WTC11 (cell line): ENCODE results near the gene MFAP3L. TPM values are rescaled to one million over a fixed set of nuclear protein-coding genes. Genes with fewer than 3 reads are reported as not detected.

Experiments
- AFF4 ChIP-seq: sonication (generic); formaldehyde crosslinking; IDR thresholded peaks from 2 replicates; pipeline ENCODE4 v1.8.1; 2023; ENCODE audit warnings: mild to moderate bottlenecking, missing genetic modification reagents, borderline replicate concordance
- AR ChIP-seq: fragments of 250-450 bp; sonication (Bioruptor Pico); IDR thresholded peaks from 2 replicates; pipeline ENCODE4 v1.9.0; 2021; ENCODE audit warnings: mild to moderate bottlenecking
- CREM ChIP-seq: sonication (generic); formaldehyde crosslinking; IDR thresholded peaks from 2 replicates; pipeline ENCODE4 v1.8.1; 2022; ENCODE audit warnings: mild to moderate bottlenecking, missing genetic modification reagents, moderate library complexity
- E2F1 ChIP-seq: sonication (generic); formaldehyde crosslinking; IDR thresholded peaks from 2 replicates; pipeline ENCODE4 v1.8.0; 2022; ENCODE audit warnings: mild to moderate bottlenecking, missing genetic modification reagents
- ESRRA ChIP-seq: sonication (generic); formaldehyde crosslinking; IDR thresholded peaks from 2 replicates; pipeline ENCODE4 v1.8.1; 2022; ENCODE audit warnings: mild to moderate bottlenecking, missing genetic modification reagents, borderline replicate concordance
- FOXP4 ChIP-seq: sonication (generic); formaldehyde crosslinking; IDR thresholded peaks from 2 replicates; pipeline ENCODE4 v1.8.0; 2022; ENCODE audit warnings: mild to moderate bottlenecking, missing genetic modification reagents
- HMGXB4 ChIP-seq: sonication (generic); formaldehyde crosslinking; IDR thresholded peaks from 2 replicates; pipeline ENCODE4 v1.8.1; 2023; ENCODE audit warnings: mild to moderate bottlenecking, moderate library complexity, missing genetic modification reagents
- IRF1 ChIP-seq: sonication (generic); formaldehyde crosslinking; IDR thresholded peaks from 2 replicates; pipeline ENCODE4 v1.8.0; 2023; ENCODE audit warnings: missing genetic modification reagents
- JUN ChIP-seq: sonication (generic); formaldehyde crosslinking; IDR thresholded peaks from 2 replicates; pipeline ENCODE4 v1.8.0; 2023; ENCODE audit warnings: mild to moderate bottlenecking, missing genetic modification reagents
- KAT7 ChIP-seq: sonication (generic); formaldehyde crosslinking; IDR thresholded peaks from 2 replicates; pipeline ENCODE4 v1.8.1; 2023; ENCODE audit warnings: missing genetic modification reagents, mild to moderate bottlenecking, borderline replicate concordance
- MAX ChIP-seq: sonication (generic); formaldehyde crosslinking; IDR thresholded peaks from 2 replicates; pipeline ENCODE4 v1.8.0; 2022; ENCODE audit warnings: mild to moderate bottlenecking, missing genetic modification reagents
- MYBL2 ChIP-seq: sonication (generic); formaldehyde crosslinking; IDR thresholded peaks from 2 replicates; pipeline ENCODE4 v1.8.1; 2023; ENCODE audit warnings: mild to moderate bottlenecking, moderate library complexity, missing genetic modification reagents
- OVOL2 ChIP-seq: fragments of 250-450 bp; sonication (Bioruptor Pico); IDR thresholded peaks from 2 replicates; pipeline ENCODE4 v1.9.0; 2021; ENCODE audit warnings: mild to moderate bottlenecking, borderline replicate concordance
- SOX15 ChIP-seq: fragments of 250-450 bp; sonication (Bioruptor Pico); IDR thresholded peaks from 2 replicates; pipeline ENCODE4 v1.9.0; 2021; ENCODE audit warnings: mild to moderate bottlenecking
- SP1 ChIP-seq: sonication (generic); formaldehyde crosslinking; conservative IDR thresholded peaks from 2 replicates; pipeline ENCODE4 v1.8.1; 2022; ENCODE audit warnings: missing genetic modification reagents
- ZNF232 ChIP-seq: sonication (generic); formaldehyde crosslinking; IDR thresholded peaks from 2 replicates; pipeline ENCODE4 v1.8.0; 2022; ENCODE audit warnings: mild to moderate bottlenecking, missing genetic modification reagents
- ZNF281 ChIP-seq: sonication (generic); formaldehyde crosslinking; IDR thresholded peaks from 2 replicates; pipeline ENCODE4 v1.8.0; 2023; ENCODE audit warnings: mild to moderate bottlenecking, missing genetic modification reagents
- ZNF512 ChIP-seq: sonication (generic); formaldehyde crosslinking; IDR thresholded peaks from 2 replicates; pipeline ENCODE4 v1.8.1; 2022; ENCODE audit warnings: missing genetic modification reagents, borderline replicate concordance
- ZNF671 ChIP-seq: fragments of 250-450 bp; sonication (Bioruptor Pico); IDR thresholded peaks from 2 replicates; pipeline ENCODE4 v1.8.0; 2021; ENCODE audit warnings: mild to moderate bottlenecking
- total RNA-seq: library from RNA; stranded (reverse); gene quantifications from 3 replicates; pipeline ENCODE4 v1.2.3, GENCODE V29; 2021

The MFAP3L gene
- total RNA-seq, 1 experiment from 2014 or later, result 31.3 TPM

GRCh38 chr4:170027181-170027829, 1.1 kb upstream of the MFAP3L start (continued):
- TF ChIP-seq AFF4 (peak; percentile 91), ZNF281 (peak; percentile 96), SOX15 (no peak), SP1 (CRISPR knock-in tag) (peak; percentile 72), E2F1 (peak; percentile 97), ZNF512 (CRISPR knock-in tag) (no peak), MYBL2 (peak; percentile 96), OVOL2 (CRISPR knock-in tag) (no peak), ZNF671 (CRISPR knock-in tag) (no peak), MAX (peak; percentile 100), IRF1 (CRISPR knock-in tag) (peak; percentile 95), KAT7 (CRISPR knock-in tag) (0 out of 2 replicates have a peak, but pooled peaks have one; percentile 77), JUN (CRISPR knock-in tag) (no peak; the same call in 1 of the 2 replicates), FOXP4 (peak; percentile 98), AR (CRISPR knock-in tag) (no peak), HMGXB4 (CRISPR knock-in tag) (peak; percentile 52; the same call in 1 of the 2 replicates), ESRRA (CRISPR knock-in tag) (peak; percentile 96), CREM (CRISPR knock-in tag) (peak; percentile 53; the same call in 1 of the 2 replicates), ZNF232 (peak; percentile 97)
